Glomerular visceral epithelial cell (primary cell): ENCODE results near the gene HES1.

Experiments
- DNase-seq: peaks from one replicate; pipeline ENCODE4 v3.0.0-alpha.2; 2016; ENCODE audit errors: extremely low spot score

HES1 gene

DNA sequence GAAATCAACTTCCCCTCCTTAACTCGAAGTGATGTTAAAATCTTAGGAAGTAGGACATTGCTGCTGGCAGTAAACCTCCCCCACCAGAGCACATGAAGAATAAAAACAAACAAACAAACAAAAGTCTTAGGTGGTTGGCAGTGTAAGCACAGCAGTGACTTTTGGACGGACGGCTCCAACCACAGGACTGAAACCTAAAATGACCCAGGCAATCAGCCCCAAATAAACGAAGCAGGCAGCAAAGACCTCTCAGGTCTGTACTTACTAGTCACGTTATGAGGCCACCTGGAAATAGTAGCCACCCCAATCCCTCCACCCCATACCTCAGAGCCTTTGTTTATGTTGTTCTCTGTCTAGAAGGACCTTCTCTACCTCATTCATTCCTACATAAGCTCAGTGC lies 33.5 kb upstream of the HES1 start:
- no peak for DNase-seq

DNA sequence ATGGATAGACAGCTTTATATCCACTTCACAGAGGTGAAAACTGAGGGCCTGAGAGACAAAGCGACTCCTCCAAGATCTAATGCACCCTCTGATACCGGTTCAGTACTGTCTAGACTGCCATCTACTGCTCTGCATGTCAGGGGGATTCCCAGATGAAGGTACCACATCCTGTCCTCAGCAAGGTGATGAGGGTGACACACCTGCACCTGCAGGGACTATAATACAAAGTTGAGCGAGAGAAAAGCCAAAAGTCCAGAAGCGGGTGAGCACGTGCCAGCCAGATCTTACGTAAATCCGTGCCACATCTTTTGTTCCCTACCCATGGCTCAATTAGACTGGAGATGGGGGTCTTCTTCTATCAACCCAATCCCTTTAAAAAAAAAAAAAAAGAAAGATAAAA lies 32.4 kb upstream of the HES1 start:
- DNase-seq: no peak

- DNase-seq: no peak
Measured at GRCh38 chr3:194103983-194104751, 31.8 kb upstream of the HES1 start.

DNA sequence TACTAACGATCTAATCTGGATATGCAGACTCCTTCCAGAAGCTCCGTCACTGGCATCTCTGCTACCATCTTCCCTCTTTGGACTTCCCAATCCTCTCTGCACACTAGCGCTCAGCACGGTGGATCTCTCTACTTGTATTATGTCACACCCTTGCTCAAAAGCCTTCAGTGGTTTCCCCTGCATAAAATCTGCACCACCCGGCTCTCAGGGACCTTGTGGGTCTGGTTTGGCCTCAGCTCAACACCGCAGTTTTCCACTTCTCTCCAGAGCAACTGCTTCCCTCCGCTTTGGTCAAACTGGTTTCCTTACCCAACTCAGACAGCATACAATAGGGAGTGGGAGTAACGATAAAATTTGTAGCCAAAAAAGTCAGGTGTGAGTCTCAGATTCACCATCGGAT lies 30.7 kb upstream of the HES1 start:
- DNase-seq: no peak

GRCh38 chr3:194107107-194107506 lies 28.8 kb upstream of the HES1 start:
- no peak for DNase-seq

GRCh38 chr3:194109192-194109863 lies 26.6 kb upstream of the HES1 start:
- no peak for DNase-seq

- no peak for DNase-seq
Measured at GRCh38 chr3:194110483-194110882, 25.5 kb upstream of the HES1 start.

- DNase-seq: no peak
Measured at GRCh38 chr3:194111336-194111735, 24.6 kb upstream of the HES1 start.

DNA sequence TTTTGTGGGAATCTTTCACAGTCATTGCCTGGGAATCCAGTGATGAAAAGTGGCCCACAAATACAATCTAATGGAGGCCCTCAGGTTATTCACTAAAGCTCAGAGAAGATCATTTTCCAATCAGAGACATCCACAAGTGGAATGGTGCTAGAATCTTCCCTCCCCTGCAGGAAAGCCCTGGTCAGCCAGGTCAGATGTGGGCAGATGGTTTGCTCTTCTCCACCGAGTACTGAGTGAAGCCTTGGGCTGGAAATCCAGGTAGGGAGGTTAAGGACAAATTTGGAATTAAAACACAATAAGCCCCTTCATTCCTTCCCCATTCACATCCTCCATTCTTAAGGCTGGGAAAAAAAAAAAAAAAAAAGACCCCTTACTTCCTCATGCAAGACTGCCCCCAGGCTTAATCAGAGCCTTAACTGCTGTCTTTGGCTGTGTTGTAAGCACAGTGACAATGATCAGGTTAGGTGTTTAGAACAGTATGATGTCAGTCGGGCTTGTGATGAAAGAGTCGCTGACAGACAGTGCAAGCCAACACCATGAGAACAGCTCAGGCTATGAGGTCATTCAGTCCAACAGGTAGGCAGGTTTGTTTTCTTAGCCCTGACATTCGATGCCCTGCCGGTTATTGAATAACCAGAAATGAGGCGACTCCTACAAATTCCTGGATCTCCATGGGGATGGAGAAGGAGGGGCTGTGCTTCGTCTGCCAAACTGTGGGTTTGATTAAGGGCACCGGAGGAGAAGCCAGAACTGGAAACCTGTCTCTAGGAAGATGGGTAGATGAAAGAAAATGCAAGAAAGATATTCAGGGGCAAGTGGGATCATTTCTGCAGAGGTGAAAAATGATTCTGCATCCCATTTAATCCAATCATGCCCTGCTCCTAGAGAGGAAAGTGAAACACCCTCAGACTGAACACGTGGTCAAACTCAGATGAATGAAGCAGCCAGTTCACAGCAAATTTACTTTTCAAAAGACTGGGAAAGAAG lies 23.5 kb upstream of the HES1 start:
- DNase-seq: peak; percentile 92

DNA sequence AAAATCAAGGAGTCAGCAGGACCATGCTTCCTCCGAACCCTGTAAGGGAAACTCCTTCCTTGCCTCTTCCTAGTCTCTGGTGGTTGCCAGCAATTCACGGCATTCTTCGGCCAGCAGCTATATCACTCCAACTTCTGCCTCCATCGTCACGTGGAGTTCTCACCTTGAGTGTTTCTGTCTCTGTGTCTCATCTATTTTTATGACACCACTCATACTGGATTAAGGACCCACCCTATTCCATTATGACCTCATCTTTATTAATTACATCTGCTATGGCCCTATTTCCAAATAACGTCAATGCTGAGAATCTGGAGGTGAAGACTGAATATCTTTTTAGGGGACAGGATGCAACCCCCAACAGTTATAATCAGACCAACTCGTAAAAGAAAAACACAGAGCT lies 21.8 kb upstream of the HES1 start:
- DNase-seq: no peak

DNA sequence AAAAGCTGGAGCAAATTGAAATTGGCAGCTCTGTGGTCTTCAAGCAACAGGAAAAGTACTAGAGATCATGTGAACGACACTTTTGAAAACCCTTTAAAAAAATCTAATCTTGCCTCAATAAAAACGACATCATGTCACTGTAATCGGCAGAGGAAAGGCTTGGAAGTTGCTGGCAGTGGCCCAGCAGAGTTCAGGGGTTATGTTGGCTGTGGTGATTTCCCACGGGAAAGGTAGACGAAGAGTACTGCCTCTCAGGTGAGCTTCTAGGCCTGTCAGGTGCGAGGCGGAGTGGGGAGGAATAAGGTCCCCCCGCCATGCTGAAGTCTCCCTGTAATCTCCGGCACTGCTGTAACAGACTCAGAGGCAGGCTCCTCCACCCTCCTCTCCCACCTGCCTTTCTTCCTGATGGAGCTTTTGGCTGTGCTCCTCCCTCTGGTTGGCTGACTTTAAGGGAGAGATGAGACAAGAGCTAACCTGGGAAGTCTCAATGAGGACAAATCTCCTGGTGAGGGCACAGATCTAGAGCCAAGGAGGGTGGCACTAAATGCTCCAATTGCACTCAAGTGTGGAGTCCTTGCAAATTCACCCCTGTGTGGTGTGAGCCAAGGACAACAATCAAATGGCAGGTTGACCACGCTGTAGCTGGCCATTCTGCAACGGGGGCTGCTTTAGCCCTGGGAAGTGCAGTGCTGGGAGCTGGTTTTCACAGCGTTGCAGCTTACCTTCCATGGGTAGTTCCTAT lies 18.7 kb upstream of the HES1 start:
- DNase-seq: no peak

DNA sequence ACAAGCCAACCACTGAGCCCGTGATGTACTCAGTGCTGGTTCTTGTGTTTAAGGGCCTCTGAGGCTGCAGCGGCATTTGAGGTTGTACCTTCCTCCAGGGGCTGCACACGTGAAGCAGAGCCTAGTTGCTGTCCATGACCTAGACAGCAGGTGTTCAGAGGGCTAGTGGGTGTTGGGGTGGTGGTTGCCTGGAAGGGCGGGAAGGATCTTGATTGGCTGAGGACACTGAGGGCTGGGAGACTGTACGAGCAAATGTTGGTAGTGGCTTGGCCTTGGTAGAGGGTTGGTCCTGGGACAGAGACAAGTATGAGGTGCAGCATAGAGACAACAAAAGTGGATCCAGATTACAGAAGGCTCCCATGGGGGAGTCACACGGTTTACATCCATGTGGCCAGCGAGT lies 17.0 kb upstream of the HES1 start:
- no peak for DNase-seq

- DNase-seq: no peak
Measured at GRCh38 chr3:194119831-194120590, 15.9 kb upstream of the HES1 start.

- no peak for DNase-seq
Measured at GRCh38 chr3:194120789-194121770, 14.9 kb upstream of the HES1 start.

DNA sequence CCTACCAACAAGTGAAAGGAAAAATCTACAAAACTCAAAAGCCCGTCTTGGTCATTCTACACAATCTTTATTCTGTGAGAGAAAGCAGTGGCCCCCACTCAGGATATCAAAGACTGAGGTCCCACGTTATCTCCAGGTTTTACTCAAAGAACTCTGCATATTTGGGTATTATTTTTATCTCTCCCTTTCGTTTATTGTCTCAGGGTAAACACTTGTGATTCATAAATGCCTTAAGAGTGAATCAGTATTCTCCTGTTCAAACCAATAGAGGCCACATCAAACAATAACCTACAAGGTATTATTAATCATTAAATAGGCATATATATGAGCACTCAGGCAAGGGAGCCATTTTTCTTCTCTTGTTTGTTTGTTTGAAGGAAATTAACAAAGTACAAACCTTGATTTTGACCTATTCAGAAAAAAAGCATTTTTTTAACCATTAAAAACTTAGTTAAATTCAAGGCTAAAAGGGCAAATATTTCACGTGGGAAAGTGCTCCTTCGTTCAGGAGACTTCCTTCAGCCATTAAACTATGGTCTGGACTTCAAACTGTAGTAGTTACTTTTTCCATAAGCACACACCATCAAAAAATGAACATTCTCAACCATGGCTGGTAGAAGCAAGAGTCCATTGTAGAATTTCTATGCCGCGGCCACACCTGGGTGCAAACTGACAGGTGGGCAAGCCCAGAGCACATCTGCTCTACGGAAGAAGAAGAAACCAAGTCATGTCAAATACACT lies 13.9 kb upstream of the HES1 start:
- peak; percentile 17 for DNase-seq

GRCh38 chr3:194123726-194124125 lies 12.2 kb upstream of the HES1 start:
- no peak for DNase-seq

DNA sequence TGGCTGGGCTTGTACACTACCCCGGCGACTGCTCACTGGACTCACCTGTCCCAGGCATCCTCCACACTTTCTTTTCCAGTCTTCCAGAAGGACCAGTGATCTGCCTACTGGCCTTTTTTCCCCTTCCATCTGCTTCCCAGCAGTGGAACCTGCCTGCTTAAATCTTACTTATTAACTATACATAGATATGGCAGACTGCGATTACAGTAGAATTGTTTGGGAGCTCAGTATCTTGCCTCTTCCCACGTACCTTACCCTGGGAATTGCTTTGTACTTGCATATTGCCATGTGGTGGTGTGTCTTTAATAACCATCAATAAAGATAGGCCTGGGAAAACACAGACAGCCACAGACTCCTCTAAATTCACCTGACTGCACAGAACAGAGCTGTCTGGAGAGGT lies 11.8 kb upstream of the HES1 start:
- DNase-seq: no peak

DNA sequence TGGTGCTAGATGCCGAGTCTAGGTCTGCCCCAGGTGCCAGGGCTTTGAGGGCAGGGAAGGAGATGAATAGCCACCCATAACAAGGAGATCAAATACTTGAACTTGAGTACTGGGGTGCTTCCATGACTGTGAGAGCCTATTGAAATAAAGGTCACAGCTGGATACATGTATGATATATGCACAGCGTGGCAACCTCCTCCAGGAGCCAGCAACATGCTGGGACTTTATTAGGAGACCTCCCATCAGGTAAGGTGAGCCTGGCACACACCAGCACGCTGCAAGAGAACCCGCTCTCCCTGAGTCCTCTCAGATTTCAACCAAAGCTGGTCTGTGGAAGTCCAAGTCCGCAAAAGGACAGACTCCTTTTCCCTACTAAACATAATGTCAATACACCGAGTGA lies 10.5 kb upstream of the HES1 start:
- no peak for DNase-seq

- no peak for DNase-seq
Measured at GRCh38 chr3:194126790-194127189, 9.2 kb upstream of the HES1 start.
